GM12872 (cell line): Measurements from ENCODE around the gene PAPSS1.

Experiments used
- TF ChIP-seq, protein P1 (sequence below): IDR thresholded peaks from 3 replicates; pipeline ENCODE4 v1.5.1; 2011; ENCODE audit warnings: low read depth, mild to moderate bottlenecking, low read length, moderate library complexity; ENCODE audit not compliant: insufficient read depth

Gene PAPSS1

DNA sequence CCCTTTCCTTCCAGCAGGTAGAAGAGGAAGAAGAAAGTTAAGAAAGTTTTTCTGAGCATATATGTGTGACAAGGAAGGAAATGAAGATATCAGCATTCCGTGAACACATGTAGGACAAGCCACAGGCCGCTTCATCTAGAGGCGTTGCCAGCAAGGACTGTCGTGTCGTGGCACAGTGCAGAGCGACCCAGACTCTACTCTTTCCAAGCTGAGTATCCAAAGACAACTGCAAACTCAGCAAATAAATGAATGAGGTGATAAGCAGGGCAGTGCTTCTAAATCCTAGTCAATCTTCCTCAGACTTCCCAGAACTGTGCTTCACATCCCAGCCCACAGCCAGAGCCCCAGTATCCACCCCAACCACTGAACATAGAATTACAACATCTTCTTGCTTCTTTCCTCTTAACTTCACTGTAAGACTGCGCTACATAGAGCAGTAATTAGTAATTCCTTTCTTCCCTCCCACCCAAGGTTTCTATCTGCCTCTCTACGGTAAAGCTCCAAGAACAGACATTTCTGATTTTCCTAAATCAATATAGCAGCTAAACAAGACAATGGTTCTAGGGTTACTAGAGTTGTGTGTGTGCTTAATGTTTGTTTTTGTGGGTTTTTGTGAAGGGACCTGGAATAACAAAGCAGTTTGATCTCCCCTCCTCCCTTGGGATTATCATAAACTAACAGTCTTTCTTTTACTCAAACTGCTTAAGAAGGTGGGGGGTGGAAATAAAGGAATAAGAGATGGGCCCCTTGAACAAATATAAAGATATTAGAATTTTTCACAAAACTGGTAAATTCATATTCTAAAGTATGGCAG, 71.6 kb downstream of the PAPSS1 start:
- TF ChIP-seq, protein P1, sequence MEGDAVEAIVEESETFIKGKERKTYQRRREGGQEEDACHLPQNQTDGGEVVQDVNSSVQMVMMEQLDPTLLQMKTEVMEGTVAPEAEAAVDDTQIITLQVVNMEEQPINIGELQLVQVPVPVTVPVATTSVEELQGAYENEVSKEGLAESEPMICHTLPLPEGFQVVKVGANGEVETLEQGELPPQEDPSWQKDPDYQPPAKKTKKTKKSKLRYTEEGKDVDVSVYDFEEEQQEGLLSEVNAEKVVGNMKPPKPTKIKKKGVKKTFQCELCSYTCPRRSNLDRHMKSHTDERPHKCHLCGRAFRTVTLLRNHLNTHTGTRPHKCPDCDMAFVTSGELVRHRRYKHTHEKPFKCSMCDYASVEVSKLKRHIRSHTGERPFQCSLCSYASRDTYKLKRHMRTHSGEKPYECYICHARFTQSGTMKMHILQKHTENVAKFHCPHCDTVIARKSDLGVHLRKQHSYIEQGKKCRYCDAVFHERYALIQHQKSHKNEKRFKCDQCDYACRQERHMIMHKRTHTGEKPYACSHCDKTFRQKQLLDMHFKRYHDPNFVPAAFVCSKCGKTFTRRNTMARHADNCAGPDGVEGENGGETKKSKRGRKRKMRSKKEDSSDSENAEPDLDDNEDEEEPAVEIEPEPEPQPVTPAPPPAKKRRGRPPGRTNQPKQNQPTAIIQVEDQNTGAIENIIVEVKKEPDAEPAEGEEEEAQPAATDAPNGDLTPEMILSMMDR: no peak

DNA sequence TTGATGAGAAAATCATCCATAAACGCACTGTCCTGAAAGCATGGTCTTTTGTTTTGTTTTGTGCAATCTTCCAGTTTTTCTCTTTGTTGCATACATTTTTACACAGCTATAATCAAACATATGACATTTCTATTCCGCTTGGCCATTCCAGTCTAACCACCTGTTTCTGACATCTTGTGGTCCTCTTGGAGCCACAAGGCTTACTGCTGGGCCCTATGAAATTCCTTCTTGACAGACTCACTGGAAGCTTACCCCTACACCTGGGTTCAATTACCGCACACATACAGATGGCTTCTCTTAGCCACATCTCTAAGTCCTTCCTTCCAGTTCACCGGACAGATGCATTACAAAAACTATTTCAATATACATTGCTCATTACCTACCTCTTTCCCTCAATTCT, 72.4 kb downstream of the PAPSS1 start:
- TF ChIP-seq, protein P1: no peak

DNA sequence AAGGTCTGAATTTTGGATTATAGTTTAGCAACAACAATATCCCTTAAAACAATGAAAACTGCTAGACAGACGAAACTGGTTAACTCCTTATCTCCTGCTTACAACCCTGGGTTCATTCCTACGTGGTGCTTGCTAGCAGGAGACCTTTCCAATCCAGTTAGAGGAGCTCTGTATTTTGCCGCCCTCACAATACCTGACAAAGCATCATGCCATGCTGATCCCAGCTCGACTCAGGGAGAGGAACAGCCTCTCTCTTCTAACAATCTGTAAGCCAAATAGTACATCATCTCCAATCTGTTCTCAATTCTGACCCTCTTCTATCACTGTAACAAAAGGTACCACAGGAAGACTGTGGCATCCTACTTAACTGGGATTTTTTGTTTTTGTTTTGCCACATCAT, 74.4 kb downstream of the PAPSS1 start:
- TF ChIP-seq, protein P1: no peak

DNA sequence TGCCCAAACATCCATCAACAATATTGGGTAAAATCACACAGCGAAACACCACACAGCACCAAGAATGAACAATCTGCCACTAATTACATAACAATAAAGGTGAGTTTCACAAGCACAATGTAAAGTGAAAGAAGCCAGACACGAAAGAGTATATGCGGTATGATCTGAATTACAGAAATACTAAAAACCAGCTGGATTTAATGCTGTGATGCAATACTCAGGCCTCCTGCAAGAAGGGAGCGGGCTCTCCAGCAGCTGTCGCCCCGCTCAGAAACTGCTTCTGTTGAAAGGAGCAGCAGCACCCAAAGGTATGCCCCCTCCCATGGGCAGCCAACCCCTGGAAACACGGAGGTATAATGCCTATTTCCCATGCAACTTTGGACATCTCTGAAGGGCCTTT, 77.0 kb downstream of the PAPSS1 start:
- TF ChIP-seq, protein P1: no peak

DNA sequence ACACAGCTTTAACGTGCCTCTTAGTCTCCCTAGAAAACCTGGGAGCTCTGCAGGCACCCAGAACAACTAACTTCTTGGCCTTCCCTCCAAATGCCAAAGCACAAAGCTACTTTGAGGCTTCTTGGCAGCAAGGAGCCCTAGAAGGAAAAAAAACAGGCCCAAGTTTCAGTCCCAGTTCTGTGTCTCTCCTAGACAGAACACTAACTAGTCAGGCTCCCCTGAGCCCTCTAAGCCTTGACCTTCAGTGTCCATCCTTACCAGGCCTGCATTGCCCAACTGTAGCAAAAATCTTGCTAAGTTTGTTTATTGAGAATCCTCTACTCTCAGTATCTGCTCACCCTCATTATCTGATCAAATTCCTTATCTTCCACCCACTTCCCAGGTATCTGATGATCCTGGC, 79.2 kb downstream of the PAPSS1 start:
- TF ChIP-seq, protein P1: no peak

DNA sequence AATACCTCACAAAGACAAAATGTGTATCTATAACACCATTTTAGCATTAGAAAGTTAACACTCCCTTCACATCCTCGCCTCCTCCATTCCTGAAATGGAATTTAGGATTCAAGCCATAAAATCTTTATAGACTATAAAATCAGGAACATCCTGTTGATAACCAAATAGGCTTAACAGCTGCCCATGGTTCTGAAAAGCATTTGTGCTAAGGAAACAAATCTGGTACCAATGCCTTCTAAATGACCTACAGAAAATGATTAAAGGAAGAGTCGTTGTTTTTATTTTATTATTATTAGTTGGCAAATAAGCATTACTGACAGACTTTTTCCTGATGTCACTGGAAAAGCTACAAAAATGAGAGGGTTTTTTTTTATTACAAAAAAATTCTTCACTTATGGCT, 79.8 kb downstream of the PAPSS1 start:
- TF ChIP-seq, protein P1: no peak

DNA sequence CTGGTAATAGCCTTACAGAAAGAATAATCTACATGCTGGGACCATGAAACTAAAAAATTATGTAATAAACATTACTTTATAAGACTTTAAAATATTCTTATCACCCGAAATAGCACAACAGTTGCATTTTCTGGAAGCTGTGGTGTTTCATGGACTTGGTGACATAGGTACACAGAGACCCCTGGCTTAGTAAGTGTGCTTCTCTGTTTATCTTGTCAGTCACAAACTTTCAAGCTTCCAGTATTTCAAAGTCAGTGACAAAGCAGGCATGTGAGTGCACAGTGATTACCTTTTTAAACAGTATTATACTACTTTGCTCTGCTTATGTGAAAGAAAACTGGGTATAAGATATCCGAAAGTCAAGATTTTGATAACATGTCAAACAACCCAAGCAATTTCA, 84.3 kb downstream of the PAPSS1 start:
- TF ChIP-seq, protein P1: no peak
